ENCODE measurements around the gene DLGAP1. TPM values are rescaled to one million over a fixed set of nuclear protein-coding genes. Genes with fewer than 3 reads are reported as not detected.

Gene DLGAP1
- polyA plus RNA-seq, 1 of the 3 experiments (the other 2 are of a cell fraction), result not detected

- H3K4me2 ChIP-seq, result no peak overlapping the region
- H3K79me2 ChIP-seq (ENCODE audit: insufficient read depth), result no peaks in the 10 kb centered on the region
- no peak for TF ChIP-seq CHD2 (IDR thresholded peaks at IDR 0.05; ENCODE audit: low read length, partially characterized antibody)
- no peaks in the 10 kb centered on the region for H3K36me3 ChIP-seq (replicated peaks in 1 of 2; ENCODE audit: control insufficient read depth in 1 of 2, insufficient read depth in 2 of 2, low read length in 1 of 2)
- no peaks in the 10 kb centered on the region for H3K9me2 ChIP-seq
- no peak overlapping the region for H3K9ac ChIP-seq
- H4K20me1 ChIP-seq (ENCODE audit: insufficient read depth), result no peaks in the 10 kb centered on the region
- no peaks in the 10 kb centered on the region for H3K9me3 ChIP-seq
- no peak for DNase-seq
- POLR2A ChIA-PET, result no interaction called here
- H3K4me1 ChIP-seq (ENCODE audit: control insufficient read depth in 1 of 2, insufficient read depth in 2 of 2, low read depth in 1 of 2, low read length in 1 of 2), result peaks cover 0 to 13% of the 10 kb centered on the region in 2 experiments; a peak in 1 of 4 replicates
- H3K27me3 ChIP-seq (ENCODE audit: insufficient read depth), result 0 out of 2 replicates have a peak, but pooled peaks cover 7% of the 10 kb centered on the region
- H3K4me3 ChIP-seq (ENCODE audit: low read depth in 2 of 2, low read length in 1 of 2), result no peak overlapping the region
- H3K27ac ChIP-seq (ENCODE audit: low read depth in 2 of 2, low read length in 1 of 2), result no peak overlapping the region
- CTCF ChIA-PET, result interaction anchor here (1.4 kb wide), 1 partner anchor 9 kb away, joined by 5 read pairs; no protein-coding TSS in a partner anchor
- no peaks in the 10 kb centered on the region for H3F3A ChIP-seq (replicated peaks; ENCODE audit: insufficient read depth)
- WGBS (ENCODE audit: low lambda C conversion rate), result 13% methylated on average over 6 of the region's 6 CpGs
- H2AFZ ChIP-seq (ENCODE audit: low read depth), result no peak overlapping the region
Measured at GRCh38 chr18:3832025-3832638, 623.0 kb downstream of the DLGAP1 start.

GRCh38 chr18:3830604-3831003, 624.5 kb downstream of the DLGAP1 start:
- H3K4me1 ChIP-seq (ENCODE audit: control insufficient read depth in 1 of 2, insufficient read depth in 2 of 2, low read depth in 1 of 2, low read length in 1 of 2), result peaks cover 0 to 10% of the 10 kb centered on the region in 2 experiments; a peak in 1 of 4 replicates
- no peak overlapping the region for H3K9ac ChIP-seq
- no peak overlapping the region for H3K4me3 ChIP-seq (ENCODE audit: low read depth in 2 of 2, low read length in 1 of 2)
- no peaks in the 10 kb centered on the region for H4K20me1 ChIP-seq (ENCODE audit: insufficient read depth)
- 42% methylated on average over 1 of the region's 1 CpG for WGBS (ENCODE audit: low lambda C conversion rate)
- no peaks in the 10 kb centered on the region for H3K36me3 ChIP-seq (replicated peaks in 1 of 2; ENCODE audit: control insufficient read depth in 1 of 2, insufficient read depth in 2 of 2, low read length in 1 of 2)
- H3K9me3 ChIP-seq, result no peaks in the 10 kb centered on the region
- no peak overlapping the region for H3K27ac ChIP-seq (ENCODE audit: low read depth in 2 of 2, low read length in 1 of 2)
- POLR2A ChIA-PET, result no interaction called here
- H3K27me3 ChIP-seq (ENCODE audit: insufficient read depth), result no peaks in the 10 kb centered on the region
- CTCF ChIA-PET, result no interaction called here
- no peak overlapping the region for H2AFZ ChIP-seq (ENCODE audit: low read depth)
- no peaks in the 10 kb centered on the region for H3K9me2 ChIP-seq
- H3F3A ChIP-seq (replicated peaks; ENCODE audit: insufficient read depth), result no peaks in the 10 kb centered on the region
- no peaks in the 10 kb centered on the region for H3K79me2 ChIP-seq (ENCODE audit: insufficient read depth)
- H3K4me2 ChIP-seq, result no peak overlapping the region
- no peak for TF ChIP-seq CTCF (IDR thresholded peaks at IDR 0.05)
- no peak for TF ChIP-seq FOXJ3 (CRISPR knock-in tag; IDR thresholded peaks at IDR 0.05)
- no peak for TF ChIP-seq POLR2AphosphoS5 (IDR thresholded peaks at IDR 0.05; ENCODE audit: low read depth, low read length)
- no peak for TF ChIP-seq EP300 (IDR thresholded peaks at IDR 0.05; ENCODE audit: borderline replicate concordance in 1 of 2, low read depth in 1 of 2, low read length in 1 of 2)
- no peak for TF ChIP-seq ZBTB33 (IDR thresholded peaks at IDR 0.05; ENCODE audit: borderline replicate concordance, low read depth)
- TF ChIP-seq SMC3 (IDR thresholded peaks at IDR 0.05; ENCODE audit: low read depth, low read length), result no peak
- TF ChIP-seq ELF1 (IDR thresholded peaks at IDR 0.05), result no peak
- no peak for TF ChIP-seq EZH2phosphoT487 (IDR thresholded peaks at IDR 0.05; ENCODE audit: borderline replicate concordance, low read depth)
- DNase-seq, result no peak
